B cell (primary cell): ENCODE data around the gene NOL12.

Experiments
- CTCF ChIP-seq: fragments of 200-600 bp; IDR thresholded peaks from one replicate; pipeline ENCODE4 v1.8.0; 2022; ENCODE audit warnings: antibody characterized with exemption, mild to moderate bottlenecking
- EZH2 ChIP-seq: IDR thresholded peaks from 2 replicates; pipeline ENCODE4 v1.6.1; 2012; ENCODE audit warnings: borderline replicate concordance, low read depth, mild to moderate bottlenecking, moderate library complexity, low read length; ENCODE audit not compliant: insufficient read depth, poor library complexity, severe bottlenecking

- no peak for TF ChIP-seq CTCF
- no peak for TF ChIP-seq EZH2
These were observed 28.5 kb upstream of the NOL12 start for GRCh38 chr22:37657590-37658132.
